MCF 10A (cell line): ENCODE measurements around the gene CBFA2T3. TPM values are rescaled to one million over a fixed set of nuclear protein-coding genes. Genes with fewer than 3 reads are reported as not detected.

Experiments
- BruUV-seq: library from RNA; stranded (reverse); fragments of 400-500 nt; replicated peaks from 2 replicates; lab custom pipeline; 2021; lab: Mats Ljungman, UMichigan
- CTCF ChIA-PET: fragments of 300-600 bp; sonication (Branson Sonifier 250); formaldehyde crosslinking; extraction: SDS; loops from one replicate; lab custom pipeline; 2021; ENCODE audit warnings: antibody characterized with exemption, inconsistent platforms; lab: Yijun Ruan, JAX
- POLR2A ChIA-PET: fragments of 300-600, 350-650 bp; sonication (Branson Sonifier 250); formaldehyde crosslinking; extraction: SDS; loops from one replicate; lab custom pipeline; 2020; ENCODE audit warnings: antibody characterized with exemption, inconsistent platforms; lab: Yijun Ruan, JAX
- DNase-seq: peaks from one replicate; pipeline ENCODE4 v3.0.0-alpha.2; 2018; ENCODE audit not compliant: unreplicated experiment
- H3K27ac Mint-ChIP-seq: one replicate; pipeline ENCODE4 v1.8.0; 2022; ENCODE audit warnings: mild to moderate bottlenecking, low read depth, mixed read lengths; ENCODE audit not compliant: unreplicated experiment
- H3K27me3 Mint-ChIP-seq: one replicate; pipeline ENCODE4 v1.8.0; 2022; ENCODE audit warnings: mixed read lengths; ENCODE audit not compliant: insufficient read depth, unreplicated experiment
- H3K36me3 Mint-ChIP-seq: one replicate; pipeline ENCODE4 v1.8.0; 2022; ENCODE audit warnings: mild to moderate bottlenecking, moderate library complexity, mixed read lengths; ENCODE audit not compliant: insufficient read depth, unreplicated experiment
- H3K4me1 Mint-ChIP-seq: one replicate; pipeline ENCODE4 v1.8.0; 2022; ENCODE audit warnings: mixed read lengths; ENCODE audit not compliant: insufficient read depth, unreplicated experiment
- H3K4me3 Mint-ChIP-seq: one replicate; pipeline ENCODE4 v1.8.0; 2022; ENCODE audit warnings: mild to moderate bottlenecking, moderate library complexity, mixed read lengths; ENCODE audit not compliant: unreplicated experiment
- H3K9me3 Mint-ChIP-seq: one replicate; pipeline ENCODE4 v1.8.0; 2022; ENCODE audit warnings: mixed read lengths; ENCODE audit not compliant: unreplicated experiment
- intact Hi-C: fragments of 100-400 bp; cut with micrococcal nuclease; formaldehyde crosslinking; loops from 2 replicates; pipeline ENCODE4 v1.14.1; 2022
- total RNA-seq: library from RNA; stranded (reverse); gene quantifications from 2 replicates; pipeline ENCODE4 v1.2.3, GENCODE V29; 2022
- TF ChIP-seq, protein P1 (sequence below): fragments of 200-600 bp; IDR thresholded peaks from one replicate; pipeline ENCODE4 v1.8.0; 2022; ENCODE audit warnings: antibody characterized with exemption, mild to moderate bottlenecking; ENCODE audit not compliant: unreplicated experiment

The CBFA2T3 gene
- total RNA-seq, 1 experiment from 2014 or later, result not detected

GRCh38 chr16:89023621-89024511 is 46.9 kb upstream of the CBFA2T3 start:
- intact Hi-C loops, result no loop called here
- peaks cover 73% of the 10 kb centered on the region for H3K27me3 Mint-ChIP-seq
- no peak for DNase-seq
- TF ChIP-seq, protein P1, sequence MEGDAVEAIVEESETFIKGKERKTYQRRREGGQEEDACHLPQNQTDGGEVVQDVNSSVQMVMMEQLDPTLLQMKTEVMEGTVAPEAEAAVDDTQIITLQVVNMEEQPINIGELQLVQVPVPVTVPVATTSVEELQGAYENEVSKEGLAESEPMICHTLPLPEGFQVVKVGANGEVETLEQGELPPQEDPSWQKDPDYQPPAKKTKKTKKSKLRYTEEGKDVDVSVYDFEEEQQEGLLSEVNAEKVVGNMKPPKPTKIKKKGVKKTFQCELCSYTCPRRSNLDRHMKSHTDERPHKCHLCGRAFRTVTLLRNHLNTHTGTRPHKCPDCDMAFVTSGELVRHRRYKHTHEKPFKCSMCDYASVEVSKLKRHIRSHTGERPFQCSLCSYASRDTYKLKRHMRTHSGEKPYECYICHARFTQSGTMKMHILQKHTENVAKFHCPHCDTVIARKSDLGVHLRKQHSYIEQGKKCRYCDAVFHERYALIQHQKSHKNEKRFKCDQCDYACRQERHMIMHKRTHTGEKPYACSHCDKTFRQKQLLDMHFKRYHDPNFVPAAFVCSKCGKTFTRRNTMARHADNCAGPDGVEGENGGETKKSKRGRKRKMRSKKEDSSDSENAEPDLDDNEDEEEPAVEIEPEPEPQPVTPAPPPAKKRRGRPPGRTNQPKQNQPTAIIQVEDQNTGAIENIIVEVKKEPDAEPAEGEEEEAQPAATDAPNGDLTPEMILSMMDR, result no peak
- no peak overlapping the region for H3K27ac Mint-ChIP-seq
- ChIA-PET CTCF (no interaction called here), POLR2A (no interaction called here)
- BruUV-seq, result no TSS peak
- no peak overlapping the region for H3K4me3 Mint-ChIP-seq
- no peaks in the 10 kb centered on the region for H3K36me3 Mint-ChIP-seq
- H3K4me1 Mint-ChIP-seq, result peaks cover 11% of the 10 kb centered on the region
- H3K9me3 Mint-ChIP-seq, result no peaks in the 10 kb centered on the region

DNA sequence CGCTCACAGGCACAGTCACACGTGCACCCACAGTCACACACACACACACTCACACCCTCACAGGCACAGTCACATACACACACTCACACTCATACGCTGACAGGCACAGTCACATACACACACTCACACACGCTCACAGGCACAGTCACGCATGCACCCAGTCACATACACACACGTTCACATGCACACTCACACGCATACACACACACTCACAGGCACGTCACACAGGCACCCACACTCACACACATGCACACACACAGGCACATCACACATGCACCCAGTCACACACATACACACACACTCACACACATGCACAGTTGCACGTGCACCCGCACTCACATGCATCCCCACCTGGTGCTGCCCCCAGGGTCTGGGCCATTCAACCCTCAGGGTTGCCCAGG is 46.1 kb upstream of the CBFA2T3 start:
- Mint-ChIP-seq H3K9me3 (no peaks in the 10 kb centered on the region), H3K27ac (no peak overlapping the region), H3K4me3 (no peak overlapping the region), H3K36me3 (no peaks in the 10 kb centered on the region), H3K27me3 (peaks cover 70% of the 10 kb centered on the region), H3K4me1 (peaks cover 11% of the 10 kb centered on the region)
- no peak for DNase-seq
- TF ChIP-seq, protein P1, result no peak
- ChIA-PET POLR2A (no interaction called here), CTCF (no interaction called here)
- BruUV-seq, result no TSS peak
- intact Hi-C loops, result no loop called here

DNA sequence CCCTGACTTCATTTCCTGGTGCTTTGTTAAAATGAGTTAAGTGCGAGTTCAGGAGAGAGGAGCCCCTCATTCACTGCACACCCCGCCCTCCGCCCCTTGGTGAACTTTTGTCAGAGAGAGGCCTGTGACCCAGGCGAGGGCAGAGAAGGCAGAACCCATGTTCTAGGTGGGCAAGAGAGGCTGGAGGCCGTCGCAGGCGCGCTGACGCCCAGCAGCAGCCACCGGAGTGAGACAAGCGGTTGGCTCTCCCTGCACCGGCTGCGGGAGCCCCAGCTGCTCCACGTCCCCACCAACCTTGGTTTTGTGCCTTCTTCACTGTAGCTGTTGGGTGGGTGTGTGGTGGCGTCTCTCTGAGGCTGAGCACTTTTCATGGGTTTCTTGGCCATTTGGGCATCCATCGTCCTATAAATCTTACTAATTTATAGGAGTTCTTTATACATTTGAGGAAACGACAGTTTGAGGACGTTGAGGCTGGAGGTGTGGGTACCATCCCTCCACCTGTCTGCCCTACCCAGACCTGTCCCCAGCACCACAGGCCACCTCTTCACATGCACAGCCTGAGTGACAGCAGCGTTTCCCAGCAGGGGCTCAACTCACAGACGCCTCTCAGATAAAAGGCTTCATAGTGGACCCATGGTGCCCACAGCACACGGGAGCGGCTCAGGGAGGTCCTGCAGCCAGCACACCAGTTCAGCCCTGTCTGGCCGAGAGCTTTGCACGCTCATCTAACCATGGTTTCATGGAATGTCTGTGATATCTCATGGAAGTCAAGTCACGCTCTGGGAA is 45.2 kb upstream of the CBFA2T3 start:
- peaks cover 11% of the 10 kb centered on the region for H3K4me1 Mint-ChIP-seq
- H3K4me3 Mint-ChIP-seq, result no peak overlapping the region
- peaks cover 61% of the 10 kb centered on the region for H3K27me3 Mint-ChIP-seq
- no peak overlapping the region for H3K27ac Mint-ChIP-seq
- TF ChIP-seq, protein P1, result no peak
- no peaks in the 10 kb centered on the region for H3K36me3 Mint-ChIP-seq
- DNase-seq, result no peak
- ChIA-PET CTCF (no interaction called here), POLR2A (no interaction called here)
- intact Hi-C loops, result no loop called here
- no peaks in the 10 kb centered on the region for H3K9me3 Mint-ChIP-seq
- no TSS peak for BruUV-seq

DNA sequence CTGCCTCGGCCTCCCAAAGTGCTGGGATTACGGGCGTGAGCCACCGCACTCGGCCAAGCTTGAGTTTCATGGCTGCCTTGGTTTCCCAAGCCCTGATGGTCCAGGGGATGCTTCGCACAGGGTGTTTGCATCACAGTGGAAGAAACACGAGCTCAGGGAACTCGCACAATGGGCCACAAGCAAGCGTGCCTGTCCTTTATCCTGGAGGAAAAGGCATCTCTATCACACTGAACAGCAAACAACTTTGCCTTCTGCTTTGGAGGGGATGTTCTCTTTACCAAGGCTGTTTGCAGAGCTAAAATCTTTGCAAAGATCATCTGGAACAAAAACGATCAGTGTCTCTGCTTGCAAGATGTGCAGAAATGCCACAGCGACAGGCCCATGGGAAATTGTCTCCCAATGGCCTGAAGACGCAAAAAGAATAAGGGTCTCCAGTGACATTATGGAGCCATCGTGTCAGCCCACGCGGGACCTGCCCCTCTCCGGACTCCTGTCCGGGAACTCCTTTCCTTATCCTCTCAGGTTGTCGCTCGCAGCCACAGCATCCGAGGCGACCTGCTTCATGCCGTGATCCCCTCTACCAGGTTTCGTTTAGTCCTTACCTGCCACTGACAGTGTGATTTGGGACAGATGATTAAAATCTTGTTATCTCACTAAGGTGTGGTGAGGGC is 44.1 kb upstream of the CBFA2T3 start:
- BruUV-seq, result no TSS peak
- peaks cover 2% of the 10 kb centered on the region for H3K4me1 Mint-ChIP-seq
- H3K4me3 Mint-ChIP-seq, result no peak overlapping the region
- CTCF ChIA-PET, result no interaction called here
- TF ChIP-seq, protein P1, result no peak
- intact Hi-C loops, result no loop called here
- POLR2A ChIA-PET, result interaction anchor here (1.2 kb wide), 1 partner anchor 146 kb away, joined by 3 read pairs; no protein-coding TSS in a partner anchor
- H3K27me3 Mint-ChIP-seq, result peaks cover 50% of the 10 kb centered on the region
- DNase-seq, result no peak
- no peaks in the 10 kb centered on the region for H3K9me3 Mint-ChIP-seq
- H3K27ac Mint-ChIP-seq, result no peak overlapping the region
- H3K36me3 Mint-ChIP-seq, result no peaks in the 10 kb centered on the region
